NK-92 treated with Interleukin-12 subunit alpha and Interleukin-12 subunit beta, amount 100 ng/mL, for 24 hours (cell line): Measurements from ENCODE around the gene SLC35G1.

ENCODE experiments used
- DNase-seq: peaks from one replicate; lab custom pipeline; 2025; lab: John Stamatoyannopoulos, UW

The SLC35G1 gene

DNA sequence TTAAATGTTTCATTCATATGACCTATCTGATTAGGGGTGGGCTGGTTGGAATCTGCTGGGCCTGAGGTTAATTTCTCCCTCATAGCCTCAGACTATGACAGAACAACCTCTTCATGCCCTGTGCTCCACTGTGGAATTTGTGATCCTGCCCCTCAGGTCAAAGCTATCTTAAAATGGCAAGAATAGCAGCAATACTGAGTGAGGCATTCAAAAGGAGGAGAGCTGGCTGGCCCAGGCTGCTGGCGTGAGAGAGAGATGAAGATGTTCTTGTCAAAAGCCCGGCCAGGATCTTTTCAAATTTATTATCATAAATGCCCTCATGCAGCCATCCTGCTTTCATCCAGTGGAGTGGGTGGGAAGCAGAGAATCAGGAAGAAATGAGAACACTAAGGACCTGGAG is 58.1 kb downstream of the SLC35G1 start:
- no peak for DNase-seq
